H1 (cell line): Measurements from ENCODE around the gene HSH2D. TPM values are rescaled to one million over a fixed set of nuclear protein-coding genes. Genes with fewer than 3 reads are reported as not detected.

Source experiments
- CTCF ChIA-PET: fragments of 300-600 bp; sonication (Branson Sonifier 250); formaldehyde crosslinking; loops from one replicate; lab custom pipeline; 2021; ENCODE audit not compliant: partially characterized antibody; lab: Charles Lee
- POLR2A ChIA-PET: fragments of 300-600 bp; sonication (Branson Sonifier 250); formaldehyde crosslinking; loops from one replicate; lab custom pipeline; 2021; ENCODE audit warnings: inconsistent platforms; ENCODE audit not compliant: partially characterized antibody; lab: Charles Lee
- DNase-seq, 2 experiments: peaks; one replicate each; pipeline versions ENCODE4 v3.0.0 to v3.0.0-alpha.2; 2010 to 2022; ENCODE audit warnings: low spot score in 2 of 2, low read depth in 1 of 2, mixed read lengths in 1 of 2
- FAIRE-seq: peaks from 2 replicates; lab custom pipeline; 2011; peaks lifted over from hg19 to GRCh38; lab: Jason Lieb, UNC
- H2AFZ ChIP-seq: 2 replicates; pipeline ENCODE4 v1.8.1; 2012; ENCODE audit warnings: low read length, inconsistent platforms
- H2AK5ac ChIP-seq: 2 replicates; pipeline ENCODE4 v1.6.1; 2013; ENCODE audit warnings: low read depth, low read length
- H2BK120ac ChIP-seq: replicated peaks from 2 replicates; pipeline ENCODE3; 2013; ENCODE audit warnings: low read depth, low read length, inconsistent platforms
- H2BK12ac ChIP-seq: 2 replicates; pipeline ENCODE4 v1.6.1; 2013; ENCODE audit warnings: low read depth, low read length
- H2BK15ac ChIP-seq: 2 replicates; pipeline ENCODE4 v1.6.1; 2013; ENCODE audit warnings: low read length
- H2BK20ac ChIP-seq: 2 replicates; pipeline ENCODE4 v1.6.1; 2013; ENCODE audit warnings: low read length
- H2BK5ac ChIP-seq: 2 replicates; pipeline ENCODE4 v1.6.1; 2013; ENCODE audit warnings: low read depth, low read length
- H3K14ac ChIP-seq: 2 replicates; pipeline ENCODE4 v1.6.1; 2013; ENCODE audit warnings: inconsistent platforms; ENCODE audit not compliant: insufficient read length
- H3K18ac ChIP-seq: 2 replicates; pipeline ENCODE4 v1.6.1; 2013; ENCODE audit warnings: low read length; ENCODE audit errors: extremely low read depth
- H3K23ac ChIP-seq: 2 replicates; pipeline ENCODE4 v1.6.1; 2013; ENCODE audit warnings: inconsistent platforms; ENCODE audit not compliant: insufficient read length
- H3K23me2 ChIP-seq: 2 replicates; pipeline ENCODE4 v1.6.1; 2013; ENCODE audit warnings: low read depth, low read length
- H3K27ac ChIP-seq: 2 replicates; pipeline ENCODE4 v1.6.1; 2011; ENCODE audit warnings: low read depth, low read length, inconsistent platforms
- H3K27me3 ChIP-seq, 4 experiments: replicated peaks in 1 of 4; 1 replicate in 1 of 4; 2 replicates in 3 of 4; pipeline versions ENCODE4 v1.6.1 to v1.8.1; 2011 to 2013; ENCODE audit warnings: low read length in 3 of 4, mild to moderate bottlenecking in 3 of 4, inconsistent platforms in 2 of 4, mixed read lengths in 2 of 4, moderate library complexity in 1 of 4; ENCODE audit not compliant: control insufficient read depth in 3 of 4, insufficient read depth in 3 of 4; ENCODE audit errors: extremely low read depth in 1 of 4
- H3K36me3 ChIP-seq, 4 experiments: 2 replicates each; pipeline versions ENCODE4 v1.6.1 to v1.8.1; 2011 to 2013; ENCODE audit warnings: mild to moderate bottlenecking in 4 of 4, low read length in 3 of 4, moderate library complexity in 2 of 4, control low read depth in 1 of 4, inconsistent platforms in 1 of 4; ENCODE audit not compliant: insufficient read depth in 4 of 4, control insufficient read depth in 2 of 4
- H3K4ac ChIP-seq: replicated peaks from 2 replicates; pipeline ENCODE3; 2013; ENCODE audit warnings: low read length, low read depth, mixed read lengths, inconsistent platforms; ENCODE audit not compliant: insufficient read length
- H3K4me1 ChIP-seq, 4 experiments: replicated peaks in 1 of 4; 1 replicate in 1 of 4; 2 replicates in 3 of 4; pipeline versions ENCODE4 v1.6.1 to v1.8.1; 2011 to 2013; ENCODE audit warnings: low read length in 3 of 4, inconsistent platforms in 2 of 4, mixed read lengths in 1 of 4; ENCODE audit not compliant: insufficient read depth in 4 of 4, control insufficient read depth in 3 of 4
- H3K4me2 ChIP-seq, 2 experiments: 2 replicates each; pipeline versions ENCODE4 v1.6.1 to v1.8.1; 2011 to 2013; ENCODE audit warnings: low read depth in 2 of 2, low read length in 2 of 2, control low read depth in 1 of 2, inconsistent platforms in 1 of 2, mild to moderate bottlenecking in 1 of 2; ENCODE audit not compliant: insufficient read depth in 1 of 2
- H3K4me3 ChIP-seq, 4 experiments: fragments of 200-600, 300-600 bp in 1 of 4; sonication (generic), shearing (Covaris generic), sonication (Bioruptor Twin) in 1 of 4; 2 replicates each; pipeline versions ENCODE4 v1.5.1 to v1.8.1; 2011 to 2016; ENCODE audit warnings: low read length in 4 of 4, low read depth in 3 of 4, control low read depth in 2 of 4, inconsistent platforms in 2 of 4, mild to moderate bottlenecking in 2 of 4, mixed read lengths in 1 of 4, moderate library complexity in 1 of 4; ENCODE audit not compliant: insufficient read depth in 2 of 4; ENCODE audit errors: extremely low read depth in 1 of 4
- H3K56ac ChIP-seq: replicated peaks from 2 replicates; pipeline ENCODE3; 2013; ENCODE audit warnings: low read depth, mild to moderate bottlenecking, mixed read lengths, low read length, inconsistent platforms; ENCODE audit not compliant: insufficient read length
- H3K79me1 ChIP-seq: 2 replicates; pipeline ENCODE4 v1.6.1; 2013; ENCODE audit warnings: low read depth, low read length, control low read depth
- H3K79me2 ChIP-seq, 2 experiments: 2 replicates each; pipeline versions ENCODE4 v1.6.1 to v1.8.1; 2012 to 2013; ENCODE audit warnings: low read length in 2 of 2, mild to moderate bottlenecking in 2 of 2, inconsistent platforms in 1 of 2; ENCODE audit not compliant: insufficient read depth in 2 of 2, control insufficient read depth in 1 of 2
- H3K9ac ChIP-seq, 4 experiments: replicated peaks in 1 of 4; 1 replicate in 1 of 4; 2 replicates in 3 of 4; pipeline versions ENCODE4 v1.6.1 to v1.8.1; 2011 to 2013; ENCODE audit warnings: low read depth in 3 of 4, low read length in 3 of 4, control low read depth in 2 of 4, mild to moderate bottlenecking in 2 of 4, moderate library complexity in 2 of 4, inconsistent platforms in 1 of 4; ENCODE audit errors: extremely low read depth in 1 of 4
- H3K9me3 ChIP-seq, 2 experiments: 2 replicates each; pipeline versions ENCODE4 v1.6.1 to v1.8.1; 2012 to 2013; ENCODE audit warnings: mild to moderate bottlenecking in 2 of 2, moderate library complexity in 2 of 2, control low read depth in 1 of 2, inconsistent platforms in 1 of 2, low read depth in 1 of 2, low read length in 1 of 2, mixed read lengths in 1 of 2; ENCODE audit not compliant: insufficient read depth in 2 of 2
- H4K20me1 ChIP-seq, 2 experiments: replicated peaks in 1 of 2; 2 replicates each; pipeline versions ENCODE3 to v1.8.1; 2011 to 2013; ENCODE audit warnings: inconsistent platforms in 2 of 2, low read length in 2 of 2, mild to moderate bottlenecking in 1 of 2; ENCODE audit not compliant: insufficient read depth in 2 of 2, control insufficient read depth in 1 of 2
- H4K5ac ChIP-seq: 2 replicates; pipeline ENCODE4 v1.6.1; 2013; ENCODE audit warnings: low read length, low read depth, mixed read lengths, inconsistent platforms; ENCODE audit not compliant: insufficient read length
- H4K8ac ChIP-seq: 2 replicates; pipeline ENCODE4 v1.8.0; 2013; ENCODE audit warnings: mild to moderate bottlenecking, moderate library complexity, low read length, inconsistent platforms; ENCODE audit not compliant: insufficient read depth; ENCODE audit errors: extremely low read depth
- H4K91ac ChIP-seq: replicated peaks from 2 replicates; pipeline ENCODE3; 2013; ENCODE audit warnings: low read length, mixed read lengths, inconsistent platforms; ENCODE audit not compliant: insufficient read length
- CBX5 ChIP-seq: fragments of 300-800, 300-1000 bp; sonication (generic); IDR thresholded peaks from 2 replicates; pipeline ENCODE4 v1.7.1; 2016; ENCODE audit warnings: antibody characterized with exemption, low read length, low read depth
- CHD1 ChIP-seq: IDR thresholded peaks from 2 replicates; pipeline ENCODE4 v1.6.1; 2012; ENCODE audit warnings: low read depth, low read length, improper control_type of control experiment
- POLR2AphosphoS5 ChIP-seq: IDR thresholded peaks from 2 replicates; pipeline ENCODE4 v1.6.1; 2011; ENCODE audit warnings: low read depth, low read length
- POU5F1 ChIP-seq: IDR thresholded peaks from 2 replicates; pipeline ENCODE4 v1.6.1; 2011; ENCODE audit warnings: low read depth, mild to moderate bottlenecking, low read length, moderate library complexity
- YY1 ChIP-seq: IDR thresholded peaks from 2 replicates; pipeline ENCODE4 v1.6.1; 2011; ENCODE audit warnings: low read depth, mild to moderate bottlenecking, low read length
- WGBS, 2 experiments: shearing (Covaris generic) in 1 of 2; methylation state at CpG; one replicate each; pipeline versions ENCODE4 v1.1.6 to v1.1.7; 2013 to 2015; ENCODE audit warnings: low lambda C conversion rate in 2 of 2, mixed read lengths in 2 of 2, inconsistent platforms in 1 of 2, low coverage in 1 of 2, missing lambda C conversion rate in 1 of 2; ENCODE audit not compliant: insufficient replicate concordance in 2 of 2, insufficient coverage in 1 of 2, insufficient read length in 1 of 2; ENCODE audit errors: extremely low coverage in 1 of 2, missing lambda C conversion rate in 1 of 2; 5-methylcytosine and 5-hydroxymethylcytosine counted together
- polyA plus RNA-seq, 7 experiments: library from polyadenylated mRNA; depleted of rRNA in 3 of 7; stranded (reverse) in 5 of 7; unstranded in 2 of 7; fragments of >200 nt in 5 of 7; fragments of 200-250 nt in 2 of 7; gene quantifications; 1 replicate in 5 of 7; 2 replicates in 1 of 7; 4 replicates in 1 of 7; pipeline versions ENCODE4 v1.2.1 to v1.2.3, GENCODE V29; 2011 to 2013; ENCODE audit warnings: missing spikeins in 2 of 7, mixed read lengths in 2 of 7
- total RNA-seq: library from RNA; stranded (reverse); fragmentation: NEBNext Ultra II Directional; extraction: Animal tissue kit (Norgen Biotek cat#: 25700); gene quantifications from 2 replicates; pipeline ENCODE4 v1.2.1, GENCODE V29; 2021

HSH2D gene
- total and polyA plus RNA-seq, 2 of the 8 experiments (the other 6 are each of a cell fraction or from before 2014, with no cell fraction given), result 0.67 to 1.6 TPM

- TF ChIP-seq YY1 (no peak), CBX5 (no peak), POU5F1 (no peak), POLR2AphosphoS5 (peak; percentile 46; the same call in 1 of the 2 replicates), CHD1 (no peak)
- Histone ChIP-seq H3K18ac (no peak overlapping the region), H3K14ac (no peak overlapping the region), H2AK5ac (no peak overlapping the region), H3K56ac (no peak overlapping the region), H3K4me2 (no peak overlapping the region), H3K79me2 (peaks cover 0 to 4% of the 10 kb centered on the region in 2 experiments; a peak in 1 of 4 replicates), H2BK20ac (no peak overlapping the region), H4K8ac (no peak overlapping the region), H4K20me1 (peaks cover 1 to 4% of the 10 kb centered on the region in 2 experiments), H3K27ac (no peak overlapping the region), H2BK5ac (no peak overlapping the region), H2AFZ (no peak overlapping the region), H3K23me2 (peaks cover 6% of the 10 kb centered on the region; the same call in 1 of the 2 replicates), H2BK120ac (no peak overlapping the region), H3K9ac (no peak overlapping the region; a peak in 1 of 7 replicates), H3K27me3 (no peaks in the 10 kb centered on the region), H3K79me1 (peaks cover 5% of the 10 kb centered on the region), H2BK12ac (no peak overlapping the region), H4K91ac (no peak overlapping the region), H3K4me1 (no peaks in the 10 kb centered on the region; a peak in 1 of 7 replicates), H3K36me3 (peaks cover 5 to 27% (median 18%) of the 10 kb centered on the region in 4 experiments; a peak in 7 of 8 replicates), H3K23ac (no peak overlapping the region), H4K5ac (no peak overlapping the region), H3K4me3 (no peak overlapping the region), H3K4ac (no peak overlapping the region), H3K9me3 (no peaks in the 10 kb centered on the region), H2BK15ac (no peak overlapping the region)
- CTCF ChIA-PET, result interaction anchor here (0.7 to 0.9 kb wide), 2 partner anchors 31 to 55 kb away, joined by 3 read pairs; no protein-coding TSS in a partner anchor
- no peak for DNase-seq
- FAIRE-seq, result no peak
- WGBS, 2 experiments, result 69% methylated on average over 10 of the region's 10 CpGs; no CpG with 5 or more reads in 1 of the 2 experiments
- POLR2A ChIA-PET, result interaction anchor here (1.1 to 1.2 kb wide), 3 partner anchors 8 to 119 kb away, joined by 3 to 6 read pairs (median 3); partner anchors contain the start of gene FAM32A
Measured at GRCh38 chr19:16193466-16193865, 50.0 kb downstream of the HSH2D start.
